IMR-90 (cell line): Measurements from ENCODE around the gene PARD3.

ENCODE experiments used
- CEBPB ChIP-seq: IDR thresholded peaks from 2 replicates; pipeline ENCODE4 v1.6.1; 2012; ENCODE audit warnings: low read depth, low read length, improper control_type of control experiment
- CTCF ChIP-seq: conservative IDR thresholded peaks from 2 replicates; pipeline ENCODE4 v1.5.1; 2012; ENCODE audit warnings: mild to moderate bottlenecking, low read depth, low read length, improper control_type of control experiment
- ELK1 ChIP-seq: fragments of 150-350 bp; IDR thresholded peaks from 2 replicates; pipeline ENCODE4 v1.6.1; 2016; ENCODE audit warnings: low read depth, mild to moderate bottlenecking, low read length, moderate library complexity, borderline replicate concordance
- FOS ChIP-seq: fragments of 150-350 bp; IDR thresholded peaks from 2 replicates; pipeline ENCODE4 v1.6.1; 2016; ENCODE audit warnings: low read depth, low read length
- MAZ ChIP-seq: IDR thresholded peaks from 2 replicates; pipeline ENCODE4 v1.6.1; 2012; ENCODE audit warnings: low read depth, mild to moderate bottlenecking, low read length, improper control_type of control experiment, moderate library complexity, borderline replicate concordance
- MXI1 ChIP-seq: IDR thresholded peaks from 2 replicates; pipeline ENCODE4 v1.6.1; 2012; ENCODE audit warnings: low read depth, mild to moderate bottlenecking, low read length, moderate library complexity, borderline replicate concordance
- NFE2L2 ChIP-seq: fragments of 150-350 bp; IDR thresholded peaks from 2 replicates; pipeline ENCODE4 v1.6.1; 2016; ENCODE audit warnings: low read depth, mild to moderate bottlenecking, low read length
- POLR2A ChIP-seq: IDR thresholded peaks from 2 replicates; pipeline ENCODE4 v1.6.1; 2012; ENCODE audit warnings: mild to moderate bottlenecking, low read depth, low read length
- RAD21 ChIP-seq: IDR thresholded peaks from 2 replicates; pipeline ENCODE4 v1.6.1; 2012; ENCODE audit warnings: low read length, improper control_type of control experiment
- RCOR1 ChIP-seq: IDR thresholded peaks from 2 replicates; pipeline ENCODE4 v1.6.1; 2012; ENCODE audit warnings: mild to moderate bottlenecking, low read length, improper control_type of control experiment; ENCODE audit not compliant: insufficient replicate concordance
- RFX5 ChIP-seq: IDR thresholded peaks from 2 replicates; pipeline ENCODE4 v1.8.0; 2012; ENCODE audit warnings: low read depth, mild to moderate bottlenecking, low read length, moderate library complexity
- SMC3 ChIP-seq: fragments of 150-350 bp; IDR thresholded peaks from 2 replicates; pipeline ENCODE4 v1.6.1; 2016; ENCODE audit warnings: low read depth, mild to moderate bottlenecking, antibody characterized with exemption, low read length, moderate library complexity
- USF2 ChIP-seq: fragments of 150-350 bp; IDR thresholded peaks from 2 replicates; pipeline ENCODE4 v1.6.1; 2017; ENCODE audit warnings: mild to moderate bottlenecking, antibody characterized with exemption, low read length, low read depth

GRCh38 chr10:34520084-34520483 is 295.0 kb downstream of the PARD3 start:
- TF ChIP-seq CTCF (no peak), POLR2A (no peak), MAZ (no peak), SMC3 (no peak), MXI1 (no peak), RFX5 (no peak), CEBPB (no peak), NFE2L2 (no peak), RAD21 (no peak), RCOR1 (no peak), ELK1 (no peak), FOS (no peak), USF2 (no peak)
